Activated CD4-positive, alpha-beta memory T cell treated with anti-CD3 and anti-CD28 coated beads for 36 hours (primary cell): ENCODE results near the gene PPOX. TPM values are rescaled to one million over a fixed set of nuclear protein-coding genes. Genes with fewer than 3 reads are reported as not detected.

ENCODE experiments used
- CTCF ChIA-PET: fragments of 350-600 bp; sonication (Branson Sonifier 250); formaldehyde crosslinking; loops from one replicate; lab custom pipeline; 2021; ENCODE audit warnings: antibody characterized with exemption, inconsistent platforms; lab: Charles Lee
- POLR2A ChIA-PET: fragments of 350-600 bp; sonication (Branson Sonifier 250); formaldehyde crosslinking; loops from one replicate; lab custom pipeline; 2021; ENCODE audit warnings: antibody characterized with exemption; lab: Charles Lee
- DNase-seq: peaks from one replicate; pipeline ENCODE4 v3.0.0-alpha.2; 2020
- H3K27ac Mint-ChIP-seq: one replicate; pipeline ENCODE4 v1.8.0; 2021; ENCODE audit warnings: mixed read lengths
- H3K27me3 Mint-ChIP-seq: one replicate; pipeline ENCODE4 v1.8.0; 2021; ENCODE audit warnings: mixed read lengths
- H3K36me3 Mint-ChIP-seq: one replicate; pipeline ENCODE4 v1.8.0; 2021; ENCODE audit warnings: mixed read lengths
- H3K4me1 Mint-ChIP-seq: one replicate; pipeline ENCODE4 v1.8.0; 2021; ENCODE audit warnings: low read depth, mixed read lengths
- H3K4me3 Mint-ChIP-seq: one replicate; pipeline ENCODE4 v1.8.0; 2021; ENCODE audit warnings: mild to moderate bottlenecking, mixed read lengths
- H3K9me3 Mint-ChIP-seq: one replicate; pipeline ENCODE4 v1.8.0; 2021; ENCODE audit warnings: mixed read lengths
- intact Hi-C: fragments of 100-400 bp; cut with micrococcal nuclease; formaldehyde crosslinking; loops from one replicate; pipeline ENCODE4 v1.15.1; 2023
- total RNA-seq, 2 experiments: library from RNA; stranded (reverse); gene quantifications; one replicate each; pipeline ENCODE4 v1.2.3, GENCODE V29; 2021

Gene PPOX
- total RNA-seq, 2 experiments from 2014 or later: 27.0 to 30.7 TPM

DNA sequence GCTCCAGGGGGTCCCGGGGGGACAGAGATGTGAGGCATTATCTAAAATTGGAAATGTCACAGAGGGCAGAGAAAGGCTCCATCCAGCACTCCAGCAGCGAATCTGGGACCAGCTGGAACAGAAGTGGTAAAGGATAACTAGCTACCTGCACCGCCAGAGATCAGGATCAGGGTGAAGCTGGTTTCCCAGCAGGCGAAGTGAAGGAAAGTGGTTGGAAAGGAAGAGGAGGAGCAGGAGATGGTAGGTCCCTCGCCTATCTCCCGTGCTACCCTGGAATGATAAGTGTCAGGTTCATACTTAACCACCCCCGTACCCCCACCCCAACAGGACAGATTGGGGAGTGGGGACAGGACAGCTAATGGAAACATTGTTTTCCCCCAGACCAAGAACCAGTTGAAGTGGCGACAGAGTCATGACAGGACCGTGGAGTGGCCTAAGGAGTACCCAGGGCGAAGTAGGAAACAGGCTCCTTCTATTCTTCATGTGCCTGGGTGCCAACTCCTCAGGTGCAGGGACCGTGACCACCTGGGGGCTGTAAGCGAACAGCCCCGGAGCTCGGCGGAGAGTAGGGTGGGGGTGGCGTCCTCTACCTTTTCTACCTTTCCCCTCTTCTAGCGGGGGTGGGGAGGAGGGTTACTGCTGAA, 10.4 kb downstream of the PPOX start:
- CTCF ChIA-PET: interaction anchor here (0.8 to 2.9 kb wide), 6 partner anchors 11 to 205 kb away, joined by 3 to 19 read pairs (median 6); partner anchors contain the start of genes PPOX, TOMM40L and UFC1
- intact Hi-C loops: no loop called here
- POLR2A ChIA-PET: interaction anchor here (0.8 to 3.7 kb wide), 5 partner anchors 10 to 28 kb away, joined by 3 to 41 read pairs (median 5); partner anchors contain the start of genes NDUFS2, PPOX and UFC1
- Mint-ChIP-seq H3K9me3 (no peaks in the 10 kb centered on the region), H3K27ac (peak overlapping the region; percentile 97), H3K36me3 (peaks cover 21% of the 10 kb centered on the region), H3K4me3 (peak overlapping the region; percentile 100), H3K27me3 (no peaks in the 10 kb centered on the region), H3K4me1 (peaks cover 51% of the 10 kb centered on the region)
- DNase-seq: no peak

DNA sequence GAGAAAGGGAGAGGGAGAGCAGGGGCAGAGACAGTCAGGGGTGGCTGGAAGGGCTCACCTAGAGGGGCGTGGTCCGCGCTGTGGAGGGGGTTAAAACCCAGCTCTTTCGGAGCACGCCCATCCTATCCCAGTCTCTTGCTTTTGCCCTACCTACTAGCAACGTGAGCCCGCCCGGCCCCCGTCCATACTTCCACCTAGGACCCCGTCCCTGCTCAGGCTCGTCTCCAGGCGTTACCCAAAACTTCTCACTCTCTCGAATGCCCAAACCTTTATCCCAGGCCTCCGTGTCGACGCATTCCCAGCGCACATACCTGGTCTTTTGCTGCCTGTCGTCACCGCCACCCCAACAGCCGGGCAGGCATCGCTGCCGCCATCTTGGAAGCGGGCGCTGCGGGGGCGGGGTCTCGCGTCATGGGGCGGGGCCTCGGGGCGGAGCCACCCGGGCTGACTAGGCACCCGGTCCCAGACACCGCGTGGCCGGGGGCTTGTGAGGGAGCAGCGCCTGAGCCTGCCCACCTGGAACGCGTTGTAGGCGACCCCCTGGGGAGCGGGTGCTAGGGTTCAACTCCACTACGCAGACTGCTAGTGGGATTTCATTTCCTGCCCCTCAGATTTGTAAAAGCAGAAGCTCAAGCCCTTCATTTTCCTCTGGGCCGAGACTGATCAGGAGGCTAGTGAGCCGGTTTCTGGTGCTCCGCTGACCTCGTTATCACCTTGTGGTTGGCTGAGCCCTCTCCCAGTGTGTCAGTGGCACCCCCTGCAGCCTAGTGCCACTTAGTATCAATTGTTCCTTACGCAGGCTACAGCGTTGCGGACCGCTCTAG, 11.1 kb downstream of the PPOX start, which contains the start of gene B4GALT3:
TSS of gene B4GALT3 (minus strand) at position 396 of the 824 bp plus-strand sequence. CDS start 1,447 bp downstream, outside the sequence.
- peak; percentile 97 for DNase-seq
- peak within 1 kb of the TSS; percentile 97 for H3K27ac Mint-ChIP-seq
- H3K9me3 Mint-ChIP-seq: no peaks in the 10 kb centered on the region
- peaks cover 17% of the 10 kb centered on the region for H3K36me3 Mint-ChIP-seq
- ChIA-PET CTCF (interaction anchor here (1.0 to 2.9 kb wide), 5 partner anchors 12 to 49 kb away, joined by 3 to 19 read pairs (median 7); partner anchors contain the start of genes PPOX, TOMM40L and UFC1), POLR2A (interaction anchor here (0.6 to 3.7 kb wide), 6 partner anchors 11 to 48 kb away, joined by 3 to 41 read pairs (median 5); partner anchors contain the start of genes NDUFS2, PPOX and UFC1)
- H3K4me1 Mint-ChIP-seq: peaks cover 58% of the 10 kb centered on the region
- H3K27me3 Mint-ChIP-seq: no peaks in the 10 kb centered on the region
- peak within 1 kb of the TSS; percentile 100 for H3K4me3 Mint-ChIP-seq
- intact Hi-C loops: no loop called here

DNA sequence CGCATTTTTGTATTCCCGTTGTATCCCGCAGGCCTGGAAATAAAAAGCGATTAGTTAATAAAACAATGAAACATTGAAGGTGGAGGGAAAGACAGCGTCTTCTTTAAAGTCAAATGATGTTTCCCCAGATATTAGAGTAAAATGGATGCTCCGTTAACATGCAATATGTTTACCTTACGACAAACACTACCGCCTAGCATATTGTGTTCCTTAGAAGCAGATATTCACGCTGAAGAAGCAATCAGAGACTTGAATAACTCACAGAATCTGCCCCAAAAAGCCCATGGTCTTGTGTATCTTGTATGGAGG, 11.7 kb downstream of the PPOX start:
- H3K4me3 Mint-ChIP-seq: peak overlapping the region; percentile 100
- no peaks in the 10 kb centered on the region for H3K27me3 Mint-ChIP-seq
- peaks cover 63% of the 10 kb centered on the region for H3K4me1 Mint-ChIP-seq
- peak overlapping the region; percentile 97 for H3K27ac Mint-ChIP-seq
- DNase-seq: no peak
- intact Hi-C loops: no loop called here
- H3K36me3 Mint-ChIP-seq: peaks cover 17% of the 10 kb centered on the region
- ChIA-PET POLR2A (interaction anchor here (0.6 to 3.7 kb wide), 3 partner anchors 11 to 48 kb away, joined by 5 to 41 read pairs (median 7); partner anchors contain the start of genes PPOX and UFC1), CTCF (interaction anchor here (2.0 to 2.1 kb wide), 2 partner anchors 12 to 48 kb away, joined by 16 to 19 read pairs; partner anchors contain the start of genes PPOX and TOMM40L)
- H3K9me3 Mint-ChIP-seq: no peaks in the 10 kb centered on the region

DNA sequence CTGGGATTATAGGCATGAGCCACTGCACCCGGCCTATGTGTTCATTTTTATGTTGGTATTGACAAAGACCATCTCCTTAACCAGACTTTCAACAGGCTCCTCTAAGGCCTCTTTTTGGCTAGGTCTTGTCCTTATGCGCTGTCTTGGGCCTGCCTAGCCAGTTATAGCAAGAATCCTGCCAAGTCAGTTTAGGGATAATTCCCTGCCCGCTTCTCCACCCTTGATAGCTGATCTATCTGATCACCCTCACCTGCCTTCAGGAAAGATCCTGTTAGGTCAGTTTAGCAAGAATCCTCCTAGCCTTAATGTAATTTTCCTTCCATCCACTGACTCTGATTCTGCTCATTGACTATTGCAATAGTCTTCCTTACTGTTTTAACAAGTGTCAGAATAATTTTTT, 13.5 kb downstream of the PPOX start:
- POLR2A ChIA-PET: no interaction called here

DNA sequence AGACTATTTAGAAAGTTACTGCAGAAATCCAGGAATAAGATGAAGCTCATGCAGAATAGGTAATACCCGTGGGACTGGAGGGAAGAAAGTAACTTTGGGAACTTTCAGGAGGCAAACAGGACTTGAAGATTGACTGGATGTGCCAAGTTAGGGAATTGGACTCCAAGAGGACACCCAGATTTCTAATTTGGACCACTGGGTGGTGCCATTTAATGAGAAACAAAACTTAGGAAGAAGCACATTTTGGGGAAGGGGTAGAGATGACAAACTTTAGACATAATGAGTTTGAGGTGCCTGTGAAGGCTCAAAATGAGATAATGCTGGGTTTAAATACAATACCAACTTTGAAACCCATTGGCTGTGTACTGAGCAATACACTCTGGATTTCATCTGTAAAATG, 14.4 kb downstream of the PPOX start:
- POLR2A ChIA-PET: interaction anchor here (1.7 kb wide), 1 partner anchor 45 kb away, joined by 4 read pairs; the partner anchor contains the start of gene TOMM40L
- DNase-seq: no peak
- intact Hi-C loops: loop anchor here (5.0 kb wide), 1 partner anchor 202 kb away; no protein-coding TSS in a partner anchor
- no peak overlapping the region for H3K4me3 Mint-ChIP-seq
- no peaks in the 10 kb centered on the region for H3K27me3 Mint-ChIP-seq
- H3K9me3 Mint-ChIP-seq: no peaks in the 10 kb centered on the region
- peaks cover 2% of the 10 kb centered on the region for H3K36me3 Mint-ChIP-seq
- peaks cover 71% of the 10 kb centered on the region for H3K4me1 Mint-ChIP-seq
- CTCF ChIA-PET: interaction anchor here (0.9 to 5.3 kb wide), 6 partner anchors 11 to 45 kb away, joined by 3 to 45 read pairs (median 19); partner anchors contain the start of genes PPOX and TOMM40L
- H3K27ac Mint-ChIP-seq: peak overlapping the region; percentile 81

More for the DNA sequence above, 13.5 kb downstream of the PPOX start:
- H3K4me3 Mint-ChIP-seq: no peak overlapping the region
- no peaks in the 10 kb centered on the region for H3K9me3 Mint-ChIP-seq
- H3K27ac Mint-ChIP-seq: no peak overlapping the region
- H3K4me1 Mint-ChIP-seq: peaks cover 73% of the 10 kb centered on the region
- H3K36me3 Mint-ChIP-seq: peaks cover 7% of the 10 kb centered on the region
- CTCF ChIA-PET: interaction anchor here (0.9 to 5.3 kb wide), 4 partner anchors 14 to 46 kb away, joined by 3 to 45 read pairs (median 23); partner anchors contain the start of genes PPOX and TOMM40L
- no peaks in the 10 kb centered on the region for H3K27me3 Mint-ChIP-seq
- intact Hi-C loops: loop anchor here (5.0 kb wide), 1 partner anchor 203 kb away; no protein-coding TSS in a partner anchor
- DNase-seq: no peak

DNA sequence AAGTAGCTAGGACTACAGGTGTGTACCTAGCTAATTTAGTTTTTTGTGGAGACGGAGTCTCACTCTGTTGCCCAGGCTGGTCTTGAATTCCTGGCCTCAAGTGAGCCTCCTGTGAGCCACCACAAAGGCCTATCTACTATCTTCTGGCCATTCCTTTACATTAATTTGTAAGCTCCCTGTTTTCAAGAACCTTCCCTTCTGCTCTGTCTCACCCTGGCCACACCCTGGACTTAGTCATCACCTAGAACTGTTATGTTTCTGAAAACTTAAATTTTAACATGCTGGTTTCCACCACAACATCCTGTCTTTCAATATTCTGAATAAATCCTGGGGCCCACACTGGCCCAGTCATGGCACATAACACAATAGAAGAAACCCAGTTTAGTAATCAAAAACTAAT, 16.0 kb downstream of the PPOX start:
- DNase-seq: peak; percentile 80
- peak overlapping the region; percentile 95 for H3K27ac Mint-ChIP-seq
- H3K4me3 Mint-ChIP-seq: peak overlapping the region; percentile 3
- ChIA-PET CTCF (interaction anchor here (0.6 to 5.3 kb wide), 18 partner anchors 9 to 258 kb away, joined by 3 to 45 read pairs (median 4); partner anchors contain the start of genes ADAMTS4, PPOX, TOMM40L and UFC1), POLR2A (interaction anchor here (0.7 to 1.7 kb wide), 5 partner anchors 9 to 64 kb away, joined by 3 to 14 read pairs (median 4); partner anchors contain the start of genes NDUFS2, NIT1, PFDN2 and PPOX)
- H3K4me1 Mint-ChIP-seq: peaks cover 76% of the 10 kb centered on the region
- H3K27me3 Mint-ChIP-seq: no peaks in the 10 kb centered on the region
- peaks cover under 1% of the 10 kb centered on the region for H3K36me3 Mint-ChIP-seq
- intact Hi-C loops: loop anchor here (5.0 kb wide), 1 partner anchor 200 kb away; no protein-coding TSS in a partner anchor
- no peaks in the 10 kb centered on the region for H3K9me3 Mint-ChIP-seq

DNA sequence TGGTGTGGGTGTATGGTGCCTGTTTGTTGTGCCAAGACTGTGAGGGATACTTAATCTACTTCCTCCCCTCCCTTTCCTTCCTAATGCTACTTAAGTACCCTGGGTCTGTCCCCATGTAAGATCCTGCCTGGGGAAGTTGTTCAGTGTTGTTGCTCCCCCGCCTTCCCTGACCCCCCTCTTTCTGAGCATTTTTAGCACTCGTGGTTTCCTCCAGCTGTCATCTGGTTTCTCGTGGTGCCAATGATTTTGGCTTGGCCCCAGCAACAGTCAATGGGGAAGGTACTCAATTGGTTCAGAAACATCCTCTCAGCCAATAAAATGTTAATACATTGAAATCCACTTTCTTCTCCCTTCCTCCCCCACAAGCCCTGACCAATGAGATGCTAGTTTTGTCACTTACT, 19.1 kb downstream of the PPOX start:
- intact Hi-C loops: loop anchor here (1.0 to 2.0 kb wide), 4 partner anchors 17 to 206 kb away; partner anchors contain the start of genes NDUFS2 and PPOX
- Mint-ChIP-seq H3K36me3 (no peaks in the 10 kb centered on the region), H3K27me3 (no peaks in the 10 kb centered on the region), H3K4me3 (peak overlapping the region; percentile 49), H3K4me1 (peaks cover 81% of the 10 kb centered on the region), H3K9me3 (no peaks in the 10 kb centered on the region), H3K27ac (peak overlapping the region; percentile 95)
- ChIA-PET POLR2A (interaction anchor here (1.6 kb wide), 1 partner anchor 17 kb away, joined by 9 read pairs; the partner anchor contains the start of gene NDUFS2), CTCF (interaction anchor here (0.6 to 3.6 kb wide), 6 partner anchors 14 to 202 kb away, joined by 3 to 17 read pairs (median 4); partner anchors contain the start of genes PPOX and TOMM40L)
- DNase-seq: peak; percentile 89

DNA sequence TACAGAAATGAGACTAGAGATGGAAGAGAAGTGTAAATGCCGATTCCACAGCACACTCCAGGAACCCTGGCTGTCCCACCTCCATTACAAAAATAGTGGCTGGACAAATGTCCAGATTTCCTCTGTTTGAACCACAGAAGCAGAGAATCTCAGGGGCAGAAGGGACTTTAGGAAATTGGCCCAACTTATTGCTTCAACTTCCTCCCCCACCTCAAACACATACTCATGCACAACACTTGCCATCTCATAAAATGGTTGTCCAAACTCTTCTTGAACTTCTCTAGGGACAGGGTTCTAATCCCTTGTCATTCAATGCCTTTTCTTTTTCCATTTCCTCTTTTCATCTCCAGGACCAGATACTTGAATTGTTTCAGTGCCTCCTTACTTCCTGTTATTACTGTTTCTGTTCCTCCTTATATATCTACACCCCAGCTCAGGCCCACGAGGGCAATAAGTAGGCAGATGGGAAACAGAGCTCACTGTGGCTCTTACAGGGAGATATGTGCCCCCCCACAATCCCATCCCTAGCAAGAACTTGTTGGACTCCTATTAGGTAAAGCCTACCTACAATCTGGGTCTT, 19.6 kb downstream of the PPOX start:
- H3K27ac Mint-ChIP-seq: peak overlapping the region; percentile 95
- H3K4me3 Mint-ChIP-seq: peak overlapping the region; percentile 49
- H3K4me1 Mint-ChIP-seq: peaks cover 76% of the 10 kb centered on the region
- CTCF ChIA-PET: interaction anchor here (0.6 to 3.6 kb wide), 8 partner anchors 14 to 202 kb away, joined by 3 to 17 read pairs (median 4); partner anchors contain the start of genes NDUFS2, PPOX and TOMM40L
- POLR2A ChIA-PET: interaction anchor here (1.6 kb wide), 1 partner anchor 17 kb away, joined by 9 read pairs; the partner anchor contains the start of gene NDUFS2
- H3K36me3 Mint-ChIP-seq: no peaks in the 10 kb centered on the region
- intact Hi-C loops: loop anchor here (1.0 to 2.0 kb wide), 4 partner anchors 16 to 205 kb away; partner anchors contain the start of genes NDUFS2 and PPOX
- H3K9me3 Mint-ChIP-seq: no peaks in the 10 kb centered on the region
- no peaks in the 10 kb centered on the region for H3K27me3 Mint-ChIP-seq
- no peak for DNase-seq

DNA sequence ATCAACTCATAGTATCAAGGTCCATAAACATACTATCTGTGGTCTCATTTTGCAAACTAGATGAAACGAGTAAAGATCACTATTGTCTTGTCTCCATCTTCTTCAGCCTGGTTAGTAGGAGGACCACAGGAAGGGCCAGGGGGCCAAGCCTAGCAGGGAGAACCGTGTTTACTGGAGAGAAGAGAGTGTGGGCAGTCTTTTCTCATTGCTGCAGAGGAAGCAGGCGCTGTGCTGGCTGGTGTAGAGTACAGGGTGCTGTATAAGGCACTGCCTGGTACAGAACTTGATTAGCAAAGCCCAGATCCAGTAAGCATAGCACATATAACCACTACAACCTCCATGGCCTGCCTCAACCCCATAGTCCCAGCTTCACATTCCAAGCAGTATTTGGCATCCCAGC, 21.1 kb downstream of the PPOX start:
- H3K27ac Mint-ChIP-seq: peak overlapping the region; percentile 95
- H3K9me3 Mint-ChIP-seq: no peaks in the 10 kb centered on the region
- H3K36me3 Mint-ChIP-seq: no peaks in the 10 kb centered on the region
- no peak for DNase-seq
- peaks cover 67% of the 10 kb centered on the region for H3K4me1 Mint-ChIP-seq
- no peak overlapping the region for H3K4me3 Mint-ChIP-seq
- H3K27me3 Mint-ChIP-seq: no peaks in the 10 kb centered on the region
- intact Hi-C loops: no loop called here
- ChIA-PET POLR2A (no interaction called here), CTCF (interaction anchor here (1.8 to 3.6 kb wide), 2 partner anchors 38 to 195 kb away, joined by 7 to 17 read pairs; partner anchors contain the start of gene TOMM40L)

DNA sequence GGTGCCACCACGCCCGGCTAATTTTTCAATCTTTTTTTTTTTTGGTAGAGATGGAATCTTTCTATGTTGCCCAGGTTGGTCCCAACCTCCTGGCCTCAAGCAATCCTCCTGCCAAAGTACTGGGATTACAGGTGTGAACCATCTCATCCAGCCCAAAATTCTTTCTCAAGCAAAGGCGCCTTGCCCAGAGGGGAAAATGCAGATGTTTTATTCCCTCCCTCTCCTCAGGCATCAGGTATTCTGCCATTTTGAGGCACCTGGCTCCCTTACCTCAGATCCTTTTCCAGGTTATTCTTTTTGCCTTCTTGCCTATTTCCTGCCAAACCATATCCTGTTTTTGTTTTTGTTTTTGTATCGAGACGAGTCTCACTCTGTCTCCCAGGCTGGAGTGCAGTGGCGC, 22.2 kb downstream of the PPOX start:
- peaks cover 65% of the 10 kb centered on the region for H3K4me1 Mint-ChIP-seq
- no peak for DNase-seq
- intact Hi-C loops: no loop called here
- H3K27ac Mint-ChIP-seq: peak overlapping the region; percentile 59
- CTCF ChIA-PET: interaction anchor here (0.6 to 3.6 kb wide), 2 partner anchors 37 to 193 kb away, joined by 4 to 17 read pairs; partner anchors contain the start of gene TOMM40L
- H3K9me3 Mint-ChIP-seq: no peaks in the 10 kb centered on the region
- no peak overlapping the region for H3K4me3 Mint-ChIP-seq
- no peaks in the 10 kb centered on the region for H3K36me3 Mint-ChIP-seq
- POLR2A ChIA-PET: no interaction called here
- no peaks in the 10 kb centered on the region for H3K27me3 Mint-ChIP-seq
